Measurements from ENCODE around the gene SLC17A5. TPM values are rescaled to one million over a fixed set of nuclear protein-coding genes. Genes with fewer than 3 reads are reported as not detected.

SLC17A5 gene
- total RNA-seq, 1 donor from 2014 or later = 23.2 TPM

GRCh38 chr6:73644941-73645591 is 8.7 kb downstream of the SLC17A5 start:
- Histone ChIP-seq H3K27me3 (no peaks in the 10 kb centered on the region), H3K27ac (peak overlapping the region; percentile 38 to 62), H3K4me1 (peaks cover 4 to 6% of the 10 kb centered on the region in 2 donors), H3K36me3 (peaks cover 2 to 8% of the 10 kb centered on the region in 2 donors), H3K9me3 (no peaks in the 10 kb centered on the region), H3K4me3 (peak overlapping the region; percentile 28 to 57)
- DNase-seq (ENCODE audit: low spot score in 2 of 2) = no peak
- no peak for TF ChIP-seq CTCF (IDR thresholded peaks at IDR 0.05)
- intact Hi-C loops (cut with DNase I) = no loop called here

- TF ChIP-seq CTCF (IDR thresholded peaks at IDR 0.05) = no peak
- intact Hi-C loops (cut with DNase I) = no loop called here
- no peaks in the 10 kb centered on the region for H3K27me3 ChIP-seq
- H3K9me3 ChIP-seq = no peaks in the 10 kb centered on the region
- no peak for DNase-seq (ENCODE audit: low spot score in 2 of 2)
- no peak overlapping the region for H3K4me3 ChIP-seq
- peaks cover 12 to 14% of the 10 kb centered on the region in 2 donors for H3K36me3 ChIP-seq
- no peak overlapping the region for H3K27ac ChIP-seq
- peaks cover 4 to 6% of the 10 kb centered on the region in 2 donors for H3K4me1 ChIP-seq
Measured at GRCh38 chr6:73644030-73644429, 9.8 kb downstream of the SLC17A5 start.

- Histone ChIP-seq H3K9me3 (no peaks in the 10 kb centered on the region), H3K4me1 (peaks cover 2 to 4% of the 10 kb centered on the region in 2 donors), H3K36me3 (peaks cover 13 to 19% of the 10 kb centered on the region in 2 donors), H3K4me3 (no peak overlapping the region), H3K27ac (no peak overlapping the region), H3K27me3 (no peaks in the 10 kb centered on the region)
- no peak for TF ChIP-seq CTCF (IDR thresholded peaks at IDR 0.05)
- intact Hi-C loops (cut with DNase I) = no loop called here
- no peak for DNase-seq (ENCODE audit: low spot score in 2 of 2)
Measured at GRCh38 chr6:73642530-73642929, 11.3 kb downstream of the SLC17A5 start.

- Histone ChIP-seq H3K4me1 (peaks cover 0 to 2% of the 10 kb centered on the region in 2 donors), H3K27me3 (no peaks in the 10 kb centered on the region), H3K36me3 (peaks cover 13 to 22% of the 10 kb centered on the region in 2 donors), H3K27ac (no peak overlapping the region), H3K9me3 (no peaks in the 10 kb centered on the region), H3K4me3 (no peak overlapping the region)
- DNase-seq (ENCODE audit: low spot score in 2 of 2) = no peak
- no peak for TF ChIP-seq CTCF (IDR thresholded peaks at IDR 0.05)
- intact Hi-C loops (cut with DNase I) = no loop called here
Measured at GRCh38 chr6:73640179-73640750, 13.5 kb downstream of the SLC17A5 start.

- H3K9me3 ChIP-seq = no peaks in the 10 kb centered on the region
- intact Hi-C loops (cut with DNase I) = no loop called here
- no peak for TF ChIP-seq CTCF (IDR thresholded peaks at IDR 0.05)
- H3K4me3 ChIP-seq = no peak overlapping the region
- H3K36me3 ChIP-seq = peaks cover 23 to 28% of the 10 kb centered on the region in 2 donors
- no peaks in the 10 kb centered on the region for H3K4me1 ChIP-seq
- no peak overlapping the region for H3K27ac ChIP-seq
- DNase-seq (ENCODE audit: low spot score in 2 of 2) = no peak
- H3K27me3 ChIP-seq = no peaks in the 10 kb centered on the region
Measured at GRCh38 chr6:73639040-73639439, 14.8 kb downstream of the SLC17A5 start.
